GM19239 (cell line): ENCODE measurements around the gene PPP1R14C.
"Not testable (repeated sequence)": the region's sequence is repeated elsewhere in the genome, so short reads cannot be mapped to it uniquely, and the experiment has no call there.

Source experiments
- DNase-seq: peaks from one replicate; pipeline ENCODE4 v3.0.0; 2011; ENCODE audit warnings: low spot score; ENCODE audit not compliant: insufficient read length
- FAIRE-seq: peaks from 2 replicates; lab custom pipeline; 2011; peaks lifted over from hg19 to GRCh38; lab: Jason Lieb, UNC

PPP1R14C gene

GRCh38 chr6:150238336-150238741 lies 95.5 kb downstream of the PPP1R14C start:
- FAIRE-seq (no peak), DNase-seq (no peak)

GRCh38 chr6:150238846-150239407 lies 96.1 kb downstream of the PPP1R14C start:
- no peak for DNase-seq
- FAIRE-seq, result no peak

DNA sequence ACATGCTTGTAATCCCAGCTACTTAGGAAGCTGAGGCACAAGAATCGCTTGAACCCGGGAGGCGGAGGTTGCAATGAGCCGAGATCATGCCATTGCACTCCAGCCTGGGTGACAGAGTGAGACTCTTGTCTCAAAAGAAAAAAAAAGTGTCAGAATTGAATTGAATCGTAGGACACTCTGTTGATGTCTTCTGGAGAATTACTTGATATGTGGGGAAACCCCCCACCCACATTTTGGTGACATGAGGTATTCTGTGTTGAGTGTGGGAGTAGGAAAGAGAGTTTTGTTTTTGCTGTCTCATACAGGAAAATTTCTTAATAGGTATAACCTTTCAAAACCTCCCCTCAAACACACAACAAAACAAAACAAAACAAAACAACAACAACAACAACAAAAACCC lies 98.9 kb downstream of the PPP1R14C start:
- not testable (repeated sequence) for DNase-seq, FAIRE-seq

- DNase-seq (no peak), FAIRE-seq (no peak)
Observed at GRCh38 chr6:150243620-150244314, 100.9 kb downstream of the PPP1R14C start.

- FAIRE-seq (no peak), DNase-seq (no peak)
Observed at GRCh38 chr6:150245148-150245935, 102.5 kb downstream of the PPP1R14C start.

GRCh38 chr6:150247803-150248202 lies 105.0 kb downstream of the PPP1R14C start:
- FAIRE-seq (no peak), DNase-seq (no peak)

DNA sequence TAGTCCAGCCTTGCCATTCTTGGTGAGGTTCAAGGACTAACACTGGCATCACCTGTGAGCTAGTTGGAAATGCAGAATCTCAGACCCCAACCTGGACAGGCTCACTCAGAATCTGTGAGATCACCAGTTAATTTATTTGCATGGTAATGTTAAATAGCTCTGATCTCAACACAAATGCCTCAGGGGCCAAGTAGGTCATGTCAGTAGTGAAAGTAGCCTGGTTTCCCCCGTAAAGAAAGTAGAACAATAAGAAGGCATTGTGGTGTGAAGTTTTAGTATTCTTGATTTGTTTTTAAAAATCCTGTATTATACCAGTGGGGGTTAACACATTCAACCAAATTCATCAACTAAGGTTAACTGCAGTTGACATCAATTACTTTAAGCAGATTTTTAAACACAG lies 105.5 kb downstream of the PPP1R14C start:
- FAIRE-seq (no peak), DNase-seq (no peak)

DNA sequence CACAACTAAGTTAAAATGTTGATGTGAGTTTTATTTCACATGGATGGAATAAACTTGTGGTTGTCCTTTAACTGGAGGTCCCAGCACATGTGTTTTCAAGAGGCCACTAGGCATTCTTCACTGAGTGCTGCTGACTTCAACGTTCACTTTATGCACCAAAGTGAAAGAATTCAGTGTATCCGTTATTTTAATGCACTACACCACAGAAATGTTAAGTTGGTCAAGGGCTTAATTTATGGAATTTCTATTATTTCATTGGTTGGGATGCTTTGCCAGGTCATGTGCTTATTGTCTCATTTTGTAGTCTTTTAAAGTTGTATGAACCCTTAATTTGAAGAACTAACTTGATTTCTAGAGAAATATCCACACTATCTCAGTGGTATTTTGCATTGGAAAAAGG lies 106.4 kb downstream of the PPP1R14C start:
- no peak for DNase-seq
- FAIRE-seq, result no peak

GRCh38 chr6:150250826-150251225 lies 108.0 kb downstream of the PPP1R14C start:
- DNase-seq, result no peak
- no peak for FAIRE-seq

DNA sequence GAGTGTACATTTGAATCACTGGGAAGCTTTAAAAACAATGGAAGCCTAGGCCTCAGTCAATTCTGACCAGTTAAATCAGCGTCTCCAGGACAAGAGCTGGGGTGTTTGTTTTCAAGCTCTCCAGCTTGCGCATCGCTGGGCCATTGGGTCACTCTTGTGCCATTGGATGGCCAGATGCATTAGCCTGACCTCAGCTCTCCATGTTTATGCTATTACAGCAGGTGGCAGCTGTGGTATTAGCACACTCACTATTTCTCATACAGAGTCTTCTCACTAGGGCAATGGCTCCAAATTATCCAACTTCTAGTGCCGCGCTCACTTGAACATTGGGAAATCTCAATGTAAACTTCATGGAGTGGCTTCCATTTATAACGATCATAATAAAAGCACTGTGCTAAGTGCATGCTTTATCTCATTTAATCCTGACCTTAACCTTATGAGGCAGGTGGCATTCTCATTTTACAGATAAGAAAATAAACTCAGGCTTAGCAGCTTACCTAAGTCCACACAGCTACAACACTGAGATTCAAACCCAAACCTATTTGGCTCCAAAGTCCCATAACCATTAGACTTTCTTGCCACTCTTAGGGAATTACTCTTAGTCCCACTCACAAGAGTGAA lies 108.8 kb downstream of the PPP1R14C start:
- DNase-seq, result no peak
- no peak for FAIRE-seq

GRCh38 chr6:150252714-150253444 lies 110.0 kb downstream of the PPP1R14C start:
- no peak for FAIRE-seq
- DNase-seq, result no peak

GRCh38 chr6:150253489-150253888 lies 110.6 kb downstream of the PPP1R14C start:
- DNase-seq (no peak), FAIRE-seq (no peak)

DNA sequence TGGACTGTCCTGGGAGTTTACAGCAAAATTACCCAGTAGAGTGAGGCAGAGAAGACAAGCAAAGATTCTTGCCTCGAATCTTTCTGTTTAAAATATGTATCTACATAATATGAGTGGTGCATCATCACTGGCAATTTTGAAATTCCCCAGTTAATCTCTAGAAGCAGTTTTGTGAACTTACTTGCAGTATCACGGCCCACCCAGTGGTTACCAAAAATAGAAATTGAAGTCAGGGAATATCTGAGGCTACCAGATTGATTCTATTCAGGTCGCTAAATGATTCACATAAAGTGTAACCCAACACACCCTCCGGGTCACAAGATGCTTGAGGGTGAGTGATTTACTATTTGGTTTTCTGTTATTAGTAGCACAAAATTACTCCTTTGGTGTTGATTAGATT lies 111.9 kb downstream of the PPP1R14C start:
- DNase-seq (no peak), FAIRE-seq (no peak)

DNA sequence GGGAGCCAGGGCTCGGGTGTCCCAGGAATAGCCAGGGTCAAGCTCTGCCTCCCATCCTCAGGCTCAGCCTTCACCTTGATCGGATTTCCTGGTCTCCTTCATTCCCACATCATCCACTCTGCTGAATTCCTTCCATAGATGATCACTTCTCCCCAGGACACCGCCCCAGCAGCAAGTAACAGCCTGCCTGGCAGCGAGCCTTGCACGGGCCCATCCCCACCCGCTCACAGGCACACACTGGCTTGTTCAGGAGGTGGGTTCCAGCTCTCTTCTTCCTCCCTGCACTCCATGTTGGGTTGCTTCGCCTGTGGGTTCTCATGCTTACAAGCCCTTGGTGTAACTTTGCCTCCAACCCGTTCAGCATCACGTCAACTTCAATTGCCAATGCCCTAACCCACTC lies 113.0 kb downstream of the PPP1R14C start:
- no peak for DNase-seq
- FAIRE-seq, result no peak

- no peak for FAIRE-seq
- DNase-seq, result no peak
Observed at GRCh38 chr6:150256618-150257272, 113.9 kb downstream of the PPP1R14C start.

GRCh38 chr6:150258381-150258780 lies 115.5 kb downstream of the PPP1R14C start:
- no peak for FAIRE-seq
- DNase-seq, result no peak

DNA sequence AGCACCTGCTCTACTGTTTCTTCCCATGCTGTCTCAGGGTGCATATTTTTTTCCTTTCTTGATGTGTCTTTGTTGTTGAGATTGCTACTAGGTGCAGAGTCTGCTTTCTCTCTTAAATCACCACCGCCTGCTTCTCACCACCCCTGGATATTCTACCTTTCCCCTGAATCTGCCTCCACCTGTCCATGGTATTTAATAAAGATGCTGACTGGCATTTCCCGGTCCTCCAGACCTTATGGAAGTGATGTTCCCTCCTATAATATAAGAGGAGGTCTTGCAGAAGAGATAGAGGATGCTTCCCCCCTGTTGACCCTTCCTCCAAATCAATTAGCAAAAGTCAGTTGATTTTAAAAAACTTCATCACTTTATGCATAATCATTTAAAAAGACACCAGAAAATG lies 118.1 kb downstream of the PPP1R14C start:
- FAIRE-seq (no peak), DNase-seq (no peak)

DNA sequence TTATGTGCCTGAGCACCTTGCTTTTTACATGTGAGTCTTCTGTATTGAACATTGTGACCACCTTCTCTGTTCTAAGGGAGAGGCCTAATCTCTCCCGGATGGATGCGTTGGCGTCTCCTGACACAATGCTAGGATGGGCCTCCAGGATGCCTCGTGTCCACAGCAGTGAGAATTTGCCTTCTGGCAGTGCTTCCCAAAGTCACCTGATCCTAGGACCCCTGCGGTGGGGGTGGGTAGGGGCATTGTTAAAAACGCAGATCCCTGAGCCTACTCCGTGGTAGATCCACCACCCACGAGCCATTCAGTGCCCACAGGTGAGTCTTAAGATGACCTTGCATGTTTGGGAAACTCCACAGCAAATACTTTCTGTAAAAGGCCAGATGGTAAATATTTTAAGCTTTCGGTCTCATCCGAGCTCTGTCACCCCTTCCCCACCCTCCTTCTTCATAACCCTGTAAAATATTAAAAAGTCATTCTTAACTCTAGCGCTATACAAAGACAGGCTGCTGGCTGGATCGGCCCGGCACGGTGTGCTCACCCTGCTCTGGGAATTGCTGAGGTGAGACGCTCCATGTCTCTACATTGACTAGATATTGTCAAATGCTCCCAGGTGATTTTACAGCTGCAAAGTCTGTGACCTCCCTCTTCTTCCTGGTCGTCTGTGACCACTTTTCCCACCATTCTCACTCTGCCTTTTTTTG lies 119.3 kb downstream of the PPP1R14C start:
- FAIRE-seq, result no peak
- DNase-seq, result no peak

DNA sequence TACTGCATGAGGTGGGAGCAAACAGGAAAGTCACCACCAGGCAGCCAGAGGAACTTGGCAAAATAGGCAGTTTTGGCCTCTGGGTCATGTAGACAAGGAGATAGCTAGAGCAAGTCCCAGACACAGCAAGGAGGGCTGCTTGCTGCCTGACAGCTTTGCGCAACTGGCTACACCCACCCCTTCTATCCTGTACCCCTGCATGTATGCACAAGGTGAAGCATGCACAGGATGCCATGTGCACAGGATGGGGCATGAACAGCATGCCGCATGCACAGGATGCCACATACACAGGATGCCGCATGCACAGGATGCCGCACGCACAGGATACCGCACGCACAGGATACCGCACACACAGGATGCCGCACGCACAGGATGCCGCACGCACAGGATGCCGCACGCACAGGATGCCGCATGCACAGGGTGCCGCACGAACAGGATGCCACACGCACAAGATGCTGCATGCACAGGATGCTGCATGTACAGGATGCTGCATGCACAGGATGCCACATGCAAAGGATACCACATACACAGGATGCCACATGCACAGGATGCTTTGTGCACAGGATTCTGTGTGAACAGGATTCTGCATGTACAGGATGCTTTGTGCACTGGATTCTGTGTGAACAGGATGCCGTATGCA lies 121.0 kb downstream of the PPP1R14C start:
- no peak for FAIRE-seq

More for the DNA sequence above, 121.0 kb downstream of the PPP1R14C start:
- DNase-seq, result no peak
